ENCODE results near the gene BCORL1. TPM values are rescaled to one million over a fixed set of nuclear protein-coding genes. Genes with fewer than 3 reads are reported as not detected.
A peak's percentile ranks its signal among the peaks of the same experiment; 100 is the strongest.

The BCORL1 gene
- total RNA-seq, 2 experiments from 2014 or later, result 1.7 to 5.4 TPM

DNA sequence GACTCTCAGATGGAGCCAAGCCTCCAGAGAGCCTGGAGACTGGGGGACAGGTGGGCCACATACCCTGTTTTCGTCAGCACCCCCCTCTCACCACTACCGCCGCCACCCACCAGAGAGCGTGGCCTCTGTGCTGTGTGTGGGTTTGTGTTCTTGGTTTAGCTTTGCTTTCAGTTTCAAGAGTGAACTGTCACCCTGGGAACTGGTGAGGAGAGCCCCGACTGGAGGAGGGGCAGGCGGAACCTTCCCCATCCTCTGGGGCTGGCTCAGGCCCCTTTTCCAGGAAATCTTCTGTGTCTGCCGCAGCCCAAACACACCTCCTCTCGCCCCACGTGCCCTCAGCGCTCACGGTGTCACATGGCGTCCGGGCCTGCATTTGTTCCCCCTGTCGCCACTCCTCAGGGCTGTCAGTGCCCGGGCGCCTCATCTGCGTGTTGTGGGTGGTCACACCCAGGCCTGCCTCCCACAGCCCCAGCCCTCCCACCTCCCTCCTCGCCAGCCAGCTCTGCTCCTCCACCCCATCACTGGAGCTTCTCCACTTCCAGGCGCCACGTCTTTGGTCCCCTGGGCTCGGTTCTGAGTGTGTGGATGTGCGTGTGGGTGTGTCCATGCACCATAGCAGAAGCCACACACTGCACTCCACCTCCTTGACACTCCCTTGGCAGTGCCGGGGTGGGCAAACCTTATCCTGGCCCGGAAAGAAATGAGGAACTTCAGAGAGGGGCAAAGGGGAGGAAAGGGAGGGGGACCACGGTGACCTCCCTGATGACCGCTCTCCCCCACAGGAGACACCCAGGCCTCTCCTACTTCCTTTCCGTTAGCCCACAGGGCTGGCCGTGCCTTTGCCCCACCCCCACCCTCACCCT, 100.0 kb downstream of the BCORL1 start:
- H3K79me2 ChIP-seq (ENCODE audit: insufficient read depth, low read depth, low read length), result peaks cover 30% of the 10 kb centered on the region; the same call in 1 of the 2 replicates
- TF ChIP-seq CTCF (conservative IDR thresholded peaks at IDR 0.05; ENCODE audit: low read length) (peak; percentile 52), EZH2phosphoT487 (IDR thresholded peaks at IDR 0.05; ENCODE audit: borderline replicate concordance, low read depth, low read length) (no peak)
- peaks cover 63% of the 10 kb centered on the region for H3K4me1 ChIP-seq (ENCODE audit: insufficient read depth, low read length, poor library complexity, severe bottlenecking)
- H2AFZ ChIP-seq (ENCODE audit: low read length), result no peak overlapping the region
- H3K9me3 ChIP-seq (ENCODE audit: low read length), result no peaks in the 10 kb centered on the region
- DNase-seq (ENCODE audit: low spot score), result peak; percentile 67
- intact Hi-C loops (cut with micrococcal nuclease; ENCODE audit: unreplicated experiment), result loop anchor here (2.0 to 10.0 kb wide), 2 partner anchors 84 to 308 kb away; partner anchors contain the start of gene SASH3
- POLR2A ChIA-PET, result interaction anchor here (0.6 to 1.9 kb wide), 3 partner anchors 27 to 38 kb away, joined by 4 to 12 read pairs (median 4); partner anchors contain the start of gene ELF4
- CTCF ChIA-PET (ENCODE audit: unreplicated experiment), result no interaction called here
- H3K4me2 ChIP-seq (ENCODE audit: low read length), result peak overlapping the region; percentile 84
- no TSS peak for BruUV-seq (replicated peaks)
- H3K9me2 ChIP-seq (ENCODE audit: insufficient read depth, low read length), result no peaks in the 10 kb centered on the region
- no peaks in the 10 kb centered on the region for H4K20me1 ChIP-seq (ENCODE audit: insufficient read depth, low read length)
- H3K36me3 ChIP-seq (ENCODE audit: insufficient read depth, low read length), result peaks cover 10% of the 10 kb centered on the region; the same call in 1 of the 2 replicates
- H3K27ac ChIP-seq (ENCODE audit: low read depth, low read length, poor library complexity, severe bottlenecking), result peak overlapping the region; percentile 93
- peak overlapping the region; percentile 58 for H3K4me3 ChIP-seq (ENCODE audit: low read depth, low read length, poor library complexity, severe bottlenecking)

DNA sequence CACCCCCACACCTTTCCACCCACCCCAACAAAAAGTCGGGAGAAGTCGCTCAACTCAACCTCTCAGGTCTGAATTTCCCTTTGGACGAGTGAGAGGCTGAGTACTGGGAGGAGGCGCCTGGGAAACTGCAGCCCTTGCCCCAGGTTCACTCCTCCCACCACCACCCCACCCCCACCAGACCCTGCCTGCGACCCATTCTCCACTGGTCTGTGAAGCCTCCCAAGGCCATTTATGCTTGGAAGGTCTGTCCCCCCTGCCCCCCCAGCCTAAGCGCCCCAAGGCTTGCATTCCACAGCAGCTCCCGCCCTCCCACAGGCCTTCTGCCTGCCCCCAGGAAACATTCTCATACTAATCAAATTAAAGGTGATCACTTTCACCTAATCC, 100.7 kb downstream of the BCORL1 start:
- ChIA-PET POLR2A (interaction anchor here (1.9 kb wide), 1 partner anchor 26 kb away, joined by 12 read pairs; the partner anchor contains the start of gene ELF4), CTCF (ENCODE audit: unreplicated experiment) (no interaction called here)
- peaks cover 36% of the 10 kb centered on the region; the same call in 1 of the 2 replicates for H3K79me2 ChIP-seq (ENCODE audit: insufficient read depth, low read depth, low read length)
- no peaks in the 10 kb centered on the region for H4K20me1 ChIP-seq (ENCODE audit: insufficient read depth, low read length)
- H3K27ac ChIP-seq (ENCODE audit: low read depth, low read length, poor library complexity, severe bottlenecking), result peak overlapping the region; percentile 93
- H3K4me3 ChIP-seq (ENCODE audit: low read depth, low read length, poor library complexity, severe bottlenecking), result peak overlapping the region; percentile 58
- DNase-seq (ENCODE audit: low spot score), result no peak
- no peak overlapping the region for H2AFZ ChIP-seq (ENCODE audit: low read length)
- no peak for TF ChIP-seq EZH2phosphoT487 (IDR thresholded peaks at IDR 0.05; ENCODE audit: borderline replicate concordance, low read depth, low read length)
- TF ChIP-seq CTCF (conservative IDR thresholded peaks at IDR 0.05; ENCODE audit: low read length), result no peak
- peaks cover 7% of the 10 kb centered on the region; the same call in 1 of the 2 replicates for H3K36me3 ChIP-seq (ENCODE audit: insufficient read depth, low read length)
- no peaks in the 10 kb centered on the region for H3K9me2 ChIP-seq (ENCODE audit: insufficient read depth, low read length)
- intact Hi-C loops (cut with micrococcal nuclease; ENCODE audit: unreplicated experiment), result loop anchor here (2.0 to 10.0 kb wide), 2 partner anchors 84 to 308 kb away; partner anchors contain the start of gene SASH3
- no TSS peak for BruUV-seq (replicated peaks)
- no peaks in the 10 kb centered on the region for H3K9me3 ChIP-seq (ENCODE audit: low read length)
- peaks cover 69% of the 10 kb centered on the region for H3K4me1 ChIP-seq (ENCODE audit: insufficient read depth, low read length, poor library complexity, severe bottlenecking)
- peak overlapping the region; percentile 84 for H3K4me2 ChIP-seq (ENCODE audit: low read length)

Data from OCI-LY7 (cell line).